ENCODE measurements around the gene ACTMAP. TPM values are rescaled to one million over a fixed set of nuclear protein-coding genes. Genes with fewer than 3 reads are reported as not detected.
"Not testable (repeated sequence)": the region's sequence is repeated elsewhere in the genome, so short reads cannot be mapped to it uniquely, and the experiment has no call there.

Gene ACTMAP
- total RNA-seq, 1 donor from 2014 or later = 6.1 TPM

DNA sequence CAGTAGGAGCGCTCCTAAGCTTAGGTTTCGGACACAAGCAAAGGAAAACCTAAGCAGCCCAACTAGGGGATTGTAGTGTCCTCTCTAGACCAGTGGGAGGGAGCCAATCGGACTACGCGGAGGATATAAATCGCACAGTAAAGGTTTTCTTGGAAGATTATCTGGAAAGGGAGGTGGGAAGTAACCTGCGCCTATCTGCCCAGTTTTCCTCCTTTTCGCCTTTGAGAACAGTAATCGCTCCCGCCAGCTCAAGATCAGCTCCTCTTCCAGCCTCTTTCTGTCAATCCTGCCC is 27.3 kb upstream of the ACTMAP start:
- DNase-seq (ENCODE audit: low spot score) (no peak), ATAC-seq (no peak)
- intact Hi-C loops (cut with DNase I) = no loop called here

- peak; percentile 92 for DNase-seq (ENCODE audit: low spot score)
- intact Hi-C loops (cut with DNase I) = no loop called here
- ATAC-seq = peak; percentile 91
Observed at GRCh38 chr19:40776932-40777644, 26.8 kb upstream of the ACTMAP start.

GRCh38 chr19:40776364-40776763 is 26.1 kb upstream of the ACTMAP start:
- intact Hi-C loops (cut with DNase I) = no loop called here
- ATAC-seq (no peak), DNase-seq (ENCODE audit: low spot score) (no peak)

GRCh38 chr19:40775632-40776022 is 25.4 kb upstream of the ACTMAP start:
- intact Hi-C loops (cut with DNase I) = no loop called here
- ATAC-seq (no peak), DNase-seq (ENCODE audit: low spot score) (no peak)

GRCh38 chr19:40774916-40775631 is 24.8 kb upstream of the ACTMAP start, which contains the start of gene MIA:
TSS of gene MIA (plus strand) at chr19:40775521. CDS start at chr19:40775543, 22 bp downstream.
- ATAC-seq (no peak), DNase-seq (ENCODE audit: low spot score) (no peak)
- intact Hi-C loops (cut with DNase I) = no loop called here

- intact Hi-C loops (cut with DNase I); ATAC-seq; DNase-seq (ENCODE audit: low spot score): not testable (repeated sequence)
Observed at GRCh38 chr19:40771101-40771862, 21.0 kb upstream of the ACTMAP start.

DNA sequence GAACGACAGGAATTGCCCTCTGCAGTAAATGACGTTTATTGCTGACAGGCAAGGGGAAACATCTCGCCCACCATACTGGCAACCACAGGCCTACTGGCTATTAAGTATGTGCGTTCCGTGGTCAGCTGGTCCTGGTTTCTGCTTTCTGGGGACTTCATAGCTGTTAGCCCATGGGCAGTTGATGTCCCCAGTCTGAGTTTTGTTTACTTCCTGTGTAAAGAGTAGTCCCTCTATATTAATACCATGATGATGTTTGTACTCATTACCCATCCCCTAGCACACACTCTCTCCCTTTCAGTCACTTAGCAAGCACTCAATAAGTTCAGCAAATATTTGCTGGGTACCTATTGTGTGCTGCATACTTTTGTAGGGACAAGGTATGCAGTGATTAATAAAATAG is 18.6 kb upstream of the ACTMAP start:
- intact Hi-C loops (cut with DNase I) = no loop called here
- ATAC-seq (no peak), DNase-seq (ENCODE audit: low spot score) (no peak)

DNA sequence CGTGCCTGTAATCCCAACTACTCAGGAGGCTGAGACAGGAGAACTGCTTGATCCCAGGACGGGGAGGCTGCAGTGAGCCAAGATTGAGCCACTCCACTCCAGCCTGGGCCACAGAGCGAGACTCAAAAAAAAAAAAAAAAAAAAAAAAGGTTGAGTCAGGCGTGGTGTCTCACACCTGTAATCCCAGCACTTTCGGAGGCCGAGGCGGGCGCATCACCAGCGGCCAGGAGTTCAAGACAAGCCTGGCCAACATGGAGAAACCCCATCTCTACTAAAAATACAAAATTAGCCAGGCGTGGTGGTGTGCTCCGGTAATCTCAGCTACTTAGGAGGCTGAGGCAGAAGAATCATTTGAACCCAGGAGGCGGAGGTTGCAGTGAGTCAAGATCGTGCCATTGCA is 16.1 kb upstream of the ACTMAP start:
- intact Hi-C loops (cut with DNase I); DNase-seq (ENCODE audit: low spot score); ATAC-seq: not testable (repeated sequence)

GRCh38 chr19:40763963-40764362 is 13.7 kb upstream of the ACTMAP start:
- no peak for DNase-seq (ENCODE audit: low spot score)
- peak; percentile 22 for ATAC-seq
- intact Hi-C loops (cut with DNase I) = no loop called here

- no peak for ATAC-seq
- intact Hi-C loops (cut with DNase I) = no loop called here
- no peak for DNase-seq (ENCODE audit: low spot score)
Observed at GRCh38 chr19:40763526-40763925, 13.2 kb upstream of the ACTMAP start.

- intact Hi-C loops (cut with DNase I) = no loop called here
- no peak for DNase-seq (ENCODE audit: low spot score)
- ATAC-seq = no peak
Observed at GRCh38 chr19:40762754-40763470, 12.6 kb upstream of the ACTMAP start.

- ATAC-seq = no peak
- no peak for DNase-seq (ENCODE audit: low spot score)
- intact Hi-C loops (cut with DNase I) = no loop called here
Observed at GRCh38 chr19:40759352-40759751, 9.1 kb upstream of the ACTMAP start.

DNA sequence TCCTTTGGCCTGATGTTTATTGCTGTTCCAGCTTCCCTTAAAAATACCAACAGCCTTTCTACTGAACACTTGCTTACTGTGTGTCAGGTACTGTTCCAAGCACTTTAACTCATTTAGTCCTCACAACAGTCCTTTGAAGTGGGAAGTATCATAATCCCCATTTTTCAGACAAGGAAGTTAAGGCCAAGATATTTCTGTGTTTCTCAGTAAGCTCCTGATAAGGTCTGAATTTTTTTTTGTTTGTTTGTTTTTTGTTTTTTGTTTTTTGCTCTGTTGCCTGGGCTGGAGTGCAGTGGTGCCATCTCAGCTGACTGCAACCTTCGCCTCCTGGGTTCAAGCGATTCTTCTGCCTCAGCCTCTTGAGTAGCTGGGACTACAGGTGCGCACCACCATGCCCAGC is 8.2 kb upstream of the ACTMAP start:
- intact Hi-C loops (cut with DNase I) = no loop called here
- DNase-seq (ENCODE audit: low spot score) (no peak), ATAC-seq (no peak)

GRCh38 chr19:40756502-40757110 is 6.3 kb upstream of the ACTMAP start:
- intact Hi-C loops (cut with DNase I) = no loop called here
- ATAC-seq (no peak), DNase-seq (ENCODE audit: low spot score) (no peak)

- ATAC-seq (no peak), DNase-seq (ENCODE audit: low spot score) (no peak)
- intact Hi-C loops (cut with DNase I) = no loop called here
Observed at GRCh38 chr19:40755791-40756190, 5.5 kb upstream of the ACTMAP start.

DNA sequence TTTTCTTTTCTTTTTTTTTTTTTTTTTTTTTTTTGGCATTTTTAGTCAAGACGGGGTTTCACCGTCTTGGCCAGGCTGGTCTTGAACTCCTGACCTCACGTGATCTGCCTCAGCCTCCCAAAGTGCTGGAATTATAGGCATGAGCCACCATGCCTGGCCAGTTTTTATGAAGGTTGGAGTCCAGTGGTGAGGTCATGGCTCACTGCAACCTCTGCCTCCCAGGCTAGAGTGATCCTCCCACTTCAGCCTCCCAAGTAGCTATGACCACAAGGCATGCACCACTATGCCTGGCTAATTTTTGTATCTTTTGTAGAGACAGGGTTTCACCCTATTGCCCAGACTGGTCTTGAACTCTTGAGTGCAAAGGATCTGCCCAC is 5.0 kb upstream of the ACTMAP start:
- ATAC-seq (no peak), DNase-seq (ENCODE audit: low spot score) (no peak)
- intact Hi-C loops (cut with DNase I) = no loop called here

GRCh38 chr19:40754611-40755247 is 4.5 kb upstream of the ACTMAP start:
- DNase-seq (ENCODE audit: low spot score) (no peak), ATAC-seq (no peak)
- intact Hi-C loops (cut with DNase I) = no loop called here

GRCh38 chr19:40752257-40752781 is 2.0 kb upstream of the ACTMAP start:
- ATAC-seq (no peak), DNase-seq (ENCODE audit: low spot score) (no peak)
- intact Hi-C loops (cut with DNase I) = no loop called here
